Activated CD8-positive, alpha-beta T cell treated with anti-CD3 and anti-CD28 coated beads for 36 hours (primary cell): Measurements from ENCODE around the gene GRID2. TPM values are rescaled to one million over a fixed set of nuclear protein-coding genes. Genes with fewer than 3 reads are reported as not detected.

Experiments
- ATAC-seq: fragments of 200-7000 bp; cut with Tn5 transposase; one replicate; pipeline ENCODE4 v1.10.0; 2021; ENCODE audit warnings: mild to moderate bottlenecking, moderate library complexity
- CTCF ChIA-PET: fragments of 350-600 bp; sonication (Branson Sonifier 250); formaldehyde crosslinking; loops from one replicate; lab custom pipeline; 2021; ENCODE audit warnings: antibody characterized with exemption; lab: Charles Lee
- POLR2A ChIA-PET: fragments of 350-600 bp; sonication (Branson Sonifier 250); formaldehyde crosslinking; loops from one replicate; lab custom pipeline; 2021; ENCODE audit warnings: antibody characterized with exemption; lab: Charles Lee
- DNase-seq: peaks from one replicate; pipeline ENCODE4 v3.0.0-alpha.2; 2020
- H3K27ac Mint-ChIP-seq: one replicate; pipeline ENCODE4 v1.8.0; 2021; ENCODE audit warnings: mild to moderate bottlenecking, mixed read lengths
- H3K27me3 Mint-ChIP-seq: one replicate; pipeline ENCODE4 v1.8.0; 2021; ENCODE audit warnings: mixed read lengths
- H3K36me3 Mint-ChIP-seq: one replicate; pipeline ENCODE4 v1.8.0; 2021; ENCODE audit warnings: low read depth, mixed read lengths
- H3K4me1 Mint-ChIP-seq: one replicate; pipeline ENCODE4 v1.8.0; 2021; ENCODE audit warnings: low read depth, mixed read lengths
- H3K4me3 Mint-ChIP-seq: one replicate; pipeline ENCODE4 v1.8.0; 2021; ENCODE audit warnings: mild to moderate bottlenecking, moderate library complexity, mixed read lengths
- H3K9me3 Mint-ChIP-seq: one replicate; pipeline ENCODE4 v1.8.0; 2021; ENCODE audit warnings: mixed read lengths
- intact Hi-C: fragments of 100-400 bp; cut with micrococcal nuclease; formaldehyde crosslinking; loops from one replicate; pipeline ENCODE4 v1.10.0; 2022
- total RNA-seq, 2 experiments: library from RNA; stranded (reverse); gene quantifications; one replicate each; pipeline ENCODE4 v1.2.3, GENCODE V29; 2021
- TF ChIP-seq, protein P1 (sequence below): fragments of 200-600 bp; IDR thresholded peaks from one replicate; pipeline ENCODE4 v1.8.0; 2022; ENCODE audit warnings: antibody characterized with exemption, mild to moderate bottlenecking

The GRID2 gene
- total RNA-seq, 2 experiments from 2014 or later: not detected

DNA sequence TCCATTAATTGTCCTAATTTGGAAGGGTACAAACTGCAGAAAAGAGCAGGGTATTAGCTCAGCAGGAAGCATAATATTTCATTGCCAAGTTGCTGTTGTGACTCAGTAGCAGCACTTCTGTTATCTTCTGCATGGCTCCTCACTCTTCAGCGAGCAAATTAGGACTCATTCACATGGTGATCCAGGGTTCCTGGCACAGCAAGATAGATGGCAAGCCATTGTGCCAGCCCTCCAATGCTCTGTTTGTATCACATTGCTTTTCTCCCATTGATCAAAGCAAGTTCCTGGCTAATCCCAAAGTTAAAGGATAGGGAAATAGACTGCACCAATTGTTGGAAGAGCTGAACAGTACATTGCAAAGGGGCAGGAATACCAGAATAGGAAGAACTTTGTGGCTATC is 1142.3 kb downstream of the GRID2 start:
- no peak overlapping the region for H3K27ac Mint-ChIP-seq
- H3K9me3 Mint-ChIP-seq: peaks cover 4% of the 10 kb centered on the region

GRCh38 chr4:93448691-93449293 is 1145.0 kb downstream of the GRID2 start:
- TF ChIP-seq, protein P1, sequence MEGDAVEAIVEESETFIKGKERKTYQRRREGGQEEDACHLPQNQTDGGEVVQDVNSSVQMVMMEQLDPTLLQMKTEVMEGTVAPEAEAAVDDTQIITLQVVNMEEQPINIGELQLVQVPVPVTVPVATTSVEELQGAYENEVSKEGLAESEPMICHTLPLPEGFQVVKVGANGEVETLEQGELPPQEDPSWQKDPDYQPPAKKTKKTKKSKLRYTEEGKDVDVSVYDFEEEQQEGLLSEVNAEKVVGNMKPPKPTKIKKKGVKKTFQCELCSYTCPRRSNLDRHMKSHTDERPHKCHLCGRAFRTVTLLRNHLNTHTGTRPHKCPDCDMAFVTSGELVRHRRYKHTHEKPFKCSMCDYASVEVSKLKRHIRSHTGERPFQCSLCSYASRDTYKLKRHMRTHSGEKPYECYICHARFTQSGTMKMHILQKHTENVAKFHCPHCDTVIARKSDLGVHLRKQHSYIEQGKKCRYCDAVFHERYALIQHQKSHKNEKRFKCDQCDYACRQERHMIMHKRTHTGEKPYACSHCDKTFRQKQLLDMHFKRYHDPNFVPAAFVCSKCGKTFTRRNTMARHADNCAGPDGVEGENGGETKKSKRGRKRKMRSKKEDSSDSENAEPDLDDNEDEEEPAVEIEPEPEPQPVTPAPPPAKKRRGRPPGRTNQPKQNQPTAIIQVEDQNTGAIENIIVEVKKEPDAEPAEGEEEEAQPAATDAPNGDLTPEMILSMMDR: no peak
- CTCF ChIA-PET: no interaction called here
- ATAC-seq: no peak
- POLR2A ChIA-PET: no interaction called here
- no peaks in the 10 kb centered on the region for H3K4me1 Mint-ChIP-seq
- H3K27me3 Mint-ChIP-seq: no peaks in the 10 kb centered on the region
- intact Hi-C loops: no loop called here
- H3K36me3 Mint-ChIP-seq: no peaks in the 10 kb centered on the region
- peaks cover 4% of the 10 kb centered on the region for H3K9me3 Mint-ChIP-seq
- no peak for DNase-seq
- H3K4me3 Mint-ChIP-seq: no peak overlapping the region
- no peak overlapping the region for H3K27ac Mint-ChIP-seq

More for the DNA sequence above, 1142.3 kb downstream of the GRID2 start:
- Mint-ChIP-seq H3K36me3 (no peaks in the 10 kb centered on the region), H3K4me3 (no peak overlapping the region), H3K27me3 (no peaks in the 10 kb centered on the region), H3K4me1 (no peaks in the 10 kb centered on the region)
- TF ChIP-seq, protein P1: no peak
- DNase-seq (no peak), ATAC-seq (no peak)
- intact Hi-C loops: no loop called here
- POLR2A ChIA-PET: no interaction called here
- CTCF ChIA-PET: no interaction called here

DNA sequence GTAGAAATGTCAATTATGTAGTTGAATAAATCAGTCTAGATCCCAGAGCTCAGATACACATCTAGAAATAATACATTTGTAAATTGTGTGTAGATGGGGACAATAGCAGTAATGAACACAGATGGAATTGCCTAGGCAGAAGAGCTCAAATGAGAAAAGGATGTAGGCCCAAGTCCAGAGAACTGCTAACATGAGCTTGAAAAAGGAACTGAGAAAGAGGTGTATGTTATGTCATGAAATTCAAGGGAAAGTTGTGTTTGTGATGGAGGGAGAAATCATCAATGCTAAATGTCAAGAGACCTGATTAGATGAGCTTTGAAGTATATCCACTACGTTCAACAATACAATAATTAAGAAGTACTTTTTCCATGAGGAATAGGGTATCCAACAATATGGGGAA is 1148.2 kb downstream of the GRID2 start:
- no peaks in the 10 kb centered on the region for H3K27me3 Mint-ChIP-seq
- H3K36me3 Mint-ChIP-seq: no peaks in the 10 kb centered on the region
- H3K4me3 Mint-ChIP-seq: no peak overlapping the region
- intact Hi-C loops: no loop called here
- H3K27ac Mint-ChIP-seq: no peak overlapping the region
- DNase-seq (no peak), ATAC-seq (no peak)
- TF ChIP-seq, protein P1: no peak
- no peaks in the 10 kb centered on the region for H3K4me1 Mint-ChIP-seq
- H3K9me3 Mint-ChIP-seq: no peaks in the 10 kb centered on the region
- CTCF ChIA-PET: no interaction called here
- POLR2A ChIA-PET: no interaction called here

DNA sequence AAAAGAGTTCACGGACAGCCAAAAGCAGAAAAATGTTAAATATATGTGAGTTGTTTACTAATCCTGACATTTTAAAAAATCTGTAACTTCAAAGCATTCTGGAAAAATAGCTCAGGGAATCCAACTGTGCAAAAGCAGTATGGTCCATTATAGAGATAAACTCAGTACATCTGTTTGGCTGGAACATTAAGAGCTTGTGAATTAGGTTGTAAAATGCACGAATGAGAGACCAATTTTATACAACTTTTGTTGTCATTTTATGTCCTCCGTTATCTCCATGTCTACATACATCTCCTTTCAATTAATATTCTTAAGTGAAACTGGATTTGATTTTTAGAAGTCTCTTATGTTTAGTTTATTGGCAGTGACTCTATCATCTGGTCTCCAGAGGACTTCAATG is 1157.8 kb downstream of the GRID2 start:
- no peak for ATAC-seq
- intact Hi-C loops: no loop called here
- Mint-ChIP-seq H3K4me3 (no peak overlapping the region), H3K9me3 (no peaks in the 10 kb centered on the region), H3K36me3 (no peaks in the 10 kb centered on the region), H3K27me3 (no peaks in the 10 kb centered on the region), H3K4me1 (no peaks in the 10 kb centered on the region), H3K27ac (no peak overlapping the region)
- CTCF ChIA-PET: no interaction called here
- POLR2A ChIA-PET: no interaction called here
- no peak for DNase-seq
- TF ChIP-seq, protein P1: no peak

DNA sequence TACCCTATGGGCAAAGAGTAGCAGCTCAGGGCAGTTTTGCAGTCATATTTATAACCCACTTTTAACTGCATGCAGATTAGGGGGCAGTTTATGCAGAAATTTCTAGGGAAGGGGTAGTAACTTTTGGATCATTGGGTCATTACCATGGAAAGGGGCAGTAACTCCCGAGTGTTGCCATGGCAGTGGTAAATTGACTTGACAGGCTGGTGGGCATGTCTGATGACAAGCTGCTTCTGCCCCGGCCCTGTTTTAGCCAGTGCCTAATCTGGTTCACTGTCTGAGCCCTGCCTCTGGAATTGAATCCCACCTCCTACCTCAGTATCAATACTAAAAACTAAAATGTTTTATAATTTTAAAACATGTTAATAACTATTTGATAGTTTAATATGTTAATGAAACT is 1162.7 kb downstream of the GRID2 start:
- Mint-ChIP-seq H3K27ac (no peak overlapping the region), H3K27me3 (no peaks in the 10 kb centered on the region), H3K4me1 (no peaks in the 10 kb centered on the region), H3K9me3 (no peaks in the 10 kb centered on the region), H3K36me3 (no peaks in the 10 kb centered on the region), H3K4me3 (no peak overlapping the region)
- TF ChIP-seq, protein P1: no peak
- POLR2A ChIA-PET: no interaction called here
- intact Hi-C loops: no loop called here
- no peak for ATAC-seq
- DNase-seq: no peak
- CTCF ChIA-PET: no interaction called here
